Mesendoderm (in vitro differentiated cells): ENCODE results near the gene LPCAT3.

Source experiments
- DNase-seq: peaks from one replicate; pipeline ENCODE4 v3.0.0; 2013
- H2AK5ac ChIP-seq: 2 replicates; pipeline ENCODE4 v1.6.1; 2013; ENCODE audit warnings: low read length, inconsistent platforms
- H2BK120ac ChIP-seq: 2 replicates; pipeline ENCODE4 v1.6.1; 2013; ENCODE audit warnings: low read depth, mild to moderate bottlenecking, low read length, moderate library complexity, mixed read lengths
- H2BK15ac ChIP-seq: replicated peaks from 2 replicates; pipeline ENCODE4 v1.6.1; 2013; ENCODE audit warnings: low read depth, mild to moderate bottlenecking, moderate library complexity
- H2BK5ac ChIP-seq: 2 replicates; pipeline ENCODE4 v1.6.1; 2013; ENCODE audit warnings: low read length, inconsistent platforms
- H3K18ac ChIP-seq: 2 replicates; pipeline ENCODE4 v1.6.1; 2013; ENCODE audit warnings: mild to moderate bottlenecking, low read length, mixed read lengths
- H3K23ac ChIP-seq: one replicate; pipeline ENCODE4 v1.6.1; 2013; ENCODE audit warnings: low read length
- H3K27ac ChIP-seq: 2 replicates; pipeline ENCODE4 v1.5.1; 2013; ENCODE audit warnings: low read depth, mild to moderate bottlenecking, inconsistent platforms, low read length, moderate library complexity
- H3K27me3 ChIP-seq: 2 replicates; pipeline ENCODE4 v1.6.1; 2013; ENCODE audit warnings: low read length, control low read depth, mild to moderate bottlenecking, inconsistent platforms; ENCODE audit not compliant: insufficient read depth, poor library complexity
- H3K36me3 ChIP-seq: 2 replicates; pipeline ENCODE4 v1.6.1; 2013; ENCODE audit warnings: low read length, inconsistent platforms; ENCODE audit not compliant: control insufficient read depth, insufficient read depth
- H3K4ac ChIP-seq: one replicate; pipeline ENCODE4 v1.6.1; 2013; ENCODE audit warnings: low read depth, mild to moderate bottlenecking, low read length, moderate library complexity
- H3K4me1 ChIP-seq: 2 replicates; pipeline ENCODE4 v1.6.1; 2013; ENCODE audit warnings: low read depth, low read length, inconsistent platforms; ENCODE audit not compliant: control insufficient read depth
- H3K4me2 ChIP-seq: 2 replicates; pipeline ENCODE4 v1.6.1; 2013; ENCODE audit warnings: low read length
- H3K4me3 ChIP-seq: 2 replicates; pipeline ENCODE4 v1.5.1; 2013; ENCODE audit warnings: mild to moderate bottlenecking, low read length
- H3K56ac ChIP-seq: one replicate; pipeline ENCODE4 v1.6.1; 2013; ENCODE audit warnings: low read length
- H3K79me1 ChIP-seq: 2 replicates; pipeline ENCODE4 v1.6.1; 2013; ENCODE audit warnings: low read length, inconsistent platforms
- H3K79me2 ChIP-seq: 2 replicates; pipeline ENCODE4 v1.6.1; 2013; ENCODE audit warnings: mild to moderate bottlenecking, low read length; ENCODE audit not compliant: control insufficient read depth, insufficient read depth
- H3K9ac ChIP-seq: 2 replicates; pipeline ENCODE4 v1.6.1; 2013; ENCODE audit warnings: low read length, inconsistent platforms
- H4K5ac ChIP-seq: one replicate; pipeline ENCODE4 v1.6.1; 2013; ENCODE audit warnings: low read length
- H4K8ac ChIP-seq: one replicate; pipeline ENCODE4 v1.6.1; 2013; ENCODE audit warnings: low read depth, mild to moderate bottlenecking, control low read depth, low read length, moderate library complexity
- WGBS: extraction: QIAGEN DNeasy Blood & Tissue Kit; methylation state at CpG from one replicate; pipeline ENCODE4 v1.1.7; 2013; ENCODE audit warnings: low lambda C conversion rate, missing lambda C conversion rate; ENCODE audit not compliant: insufficient coverage; ENCODE audit errors: extremely low coverage; 5-methylcytosine and 5-hydroxymethylcytosine counted together

LPCAT3 gene

DNA sequence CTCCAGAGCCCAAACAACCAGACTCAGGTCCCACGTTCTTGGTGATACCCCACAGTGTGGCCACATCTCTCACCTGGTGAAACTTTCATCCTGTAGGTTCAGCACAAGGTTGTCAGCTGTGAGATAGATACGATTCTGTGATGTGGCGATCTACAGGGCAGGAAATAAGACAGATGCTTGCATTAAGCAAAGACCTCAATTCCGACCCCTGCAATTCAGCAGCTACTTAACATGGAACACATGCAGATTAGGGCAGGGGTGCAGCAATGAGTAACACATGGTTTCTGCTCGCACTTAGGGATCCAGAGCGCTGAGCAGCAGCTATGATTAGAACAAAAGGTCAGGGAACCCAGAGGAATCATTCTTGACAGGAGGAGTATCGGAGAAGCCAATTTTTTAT is 51.9 kb downstream of the LPCAT3 start:
- H3K56ac ChIP-seq = no peak overlapping the region
- H3K79me1 ChIP-seq = peaks cover 20% of the 10 kb centered on the region
- H3K27me3 ChIP-seq = no peaks in the 10 kb centered on the region
- H4K8ac ChIP-seq = no peak overlapping the region
- peaks cover 10% of the 10 kb centered on the region for H3K4me1 ChIP-seq
- H3K27ac ChIP-seq = no peak overlapping the region
- no peak overlapping the region for H2AK5ac ChIP-seq
- no peak overlapping the region for H3K18ac ChIP-seq
- peaks cover 16% of the 10 kb centered on the region for H3K36me3 ChIP-seq
- H3K23ac ChIP-seq = no peak overlapping the region
- H3K79me2 ChIP-seq = peaks cover 44% of the 10 kb centered on the region
- H3K9ac ChIP-seq = peak overlapping the region; percentile 8
- no peak for DNase-seq
- no peak overlapping the region for H3K4me3 ChIP-seq
- H3K4me2 ChIP-seq = no peak overlapping the region
- no CpG with 5 or more reads among the region's 7 CpGs for WGBS
- H2BK120ac ChIP-seq = no peak overlapping the region
- no peak overlapping the region for H4K5ac ChIP-seq
- no peak overlapping the region for H3K4ac ChIP-seq
- H2BK15ac ChIP-seq = no peak overlapping the region
- H2BK5ac ChIP-seq = no peak overlapping the region

DNA sequence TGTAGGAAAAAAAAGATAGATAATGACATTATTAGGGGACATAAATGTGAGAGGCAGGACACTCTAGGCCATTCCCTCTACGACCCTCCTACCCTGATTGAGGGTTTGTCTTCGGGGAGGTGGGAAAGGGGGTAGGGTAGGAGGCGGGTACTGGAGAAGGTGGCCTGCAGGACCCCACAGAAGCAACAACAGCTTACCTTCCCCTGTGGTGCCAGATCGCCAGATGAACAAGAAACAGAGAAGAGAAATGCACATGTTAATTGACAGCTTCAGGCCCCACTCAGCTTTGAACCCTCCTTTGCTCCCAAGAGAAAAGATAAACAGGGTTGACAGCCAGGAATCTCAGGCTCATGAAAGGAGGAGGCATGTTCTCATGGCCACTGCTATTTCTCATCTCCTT is 52.6 kb downstream of the LPCAT3 start:
- peaks cover 16% of the 10 kb centered on the region for H3K36me3 ChIP-seq
- DNase-seq = no peak
- no peak overlapping the region for H3K18ac ChIP-seq
- WGBS = no CpG with 5 or more reads among the region's 4 CpGs
- H3K23ac ChIP-seq = no peak overlapping the region
- H2AK5ac ChIP-seq = no peak overlapping the region
- no peaks in the 10 kb centered on the region for H3K27me3 ChIP-seq
- no peak overlapping the region for H3K4me3 ChIP-seq
- peak overlapping the region; percentile 50 for H3K9ac ChIP-seq
- H2BK120ac ChIP-seq = no peak overlapping the region
- no peak overlapping the region for H4K5ac ChIP-seq
- H3K79me2 ChIP-seq = peaks cover 38% of the 10 kb centered on the region
- H4K8ac ChIP-seq = no peak overlapping the region
- H3K4ac ChIP-seq = no peak overlapping the region
- peaks cover 18% of the 10 kb centered on the region for H3K79me1 ChIP-seq
- H3K56ac ChIP-seq = no peak overlapping the region
- no peak overlapping the region for H2BK15ac ChIP-seq
- H3K4me1 ChIP-seq = peaks cover 12% of the 10 kb centered on the region
- H3K4me2 ChIP-seq = no peak overlapping the region
- no peak overlapping the region for H3K27ac ChIP-seq
- no peak overlapping the region for H2BK5ac ChIP-seq

DNA sequence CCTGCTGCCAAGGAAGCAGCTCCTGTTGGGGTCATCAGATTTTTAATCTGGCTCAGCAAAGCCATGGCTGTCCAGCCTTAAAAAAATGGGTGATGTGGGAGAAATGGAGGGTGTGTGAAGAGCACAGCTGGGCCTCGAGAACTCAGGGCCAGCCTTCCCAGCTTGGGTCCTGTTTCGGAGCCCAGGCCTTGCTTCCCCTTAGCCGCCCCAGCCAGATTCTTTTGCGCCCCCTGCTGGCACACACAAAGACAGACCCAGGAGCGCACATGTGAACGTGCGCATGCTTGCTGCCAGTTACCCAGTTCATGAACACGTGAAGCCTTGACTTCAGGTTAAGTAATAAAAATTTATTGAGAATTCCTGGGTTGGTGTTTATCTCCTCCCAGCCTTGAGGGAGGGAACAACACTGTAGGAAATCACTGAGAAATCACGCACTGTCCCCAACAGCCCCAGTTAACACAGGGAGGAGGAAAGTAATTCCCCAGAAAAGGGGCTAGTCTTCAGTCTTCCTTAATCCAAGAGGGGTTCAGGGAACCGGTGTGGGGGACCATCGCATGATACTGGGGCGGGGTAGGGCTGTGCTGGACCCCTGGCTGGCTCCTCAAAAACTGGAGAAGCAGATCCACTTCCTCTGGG is 53.1 kb downstream of the LPCAT3 start:
- H3K27ac ChIP-seq = peak overlapping the region; percentile 45
- H3K79me2 ChIP-seq = peaks cover 37% of the 10 kb centered on the region
- H2AK5ac ChIP-seq = peak overlapping the region; percentile 40
- no peak overlapping the region for H4K8ac ChIP-seq
- H3K36me3 ChIP-seq = peaks cover 16% of the 10 kb centered on the region
- peaks cover 12% of the 10 kb centered on the region for H3K4me1 ChIP-seq
- peak overlapping the region; percentile 57 for H3K4me2 ChIP-seq
- H3K4ac ChIP-seq = no peak overlapping the region
- no CpG with 5 or more reads among the region's 12 CpGs for WGBS
- peak; percentile 94 for DNase-seq
- no peak overlapping the region for H3K23ac ChIP-seq
- peak overlapping the region; percentile 73 for H4K5ac ChIP-seq
- H3K27me3 ChIP-seq = no peaks in the 10 kb centered on the region
- H2BK5ac ChIP-seq = no peak overlapping the region
- H3K9ac ChIP-seq = peak overlapping the region; percentile 97
- H3K56ac ChIP-seq = peak overlapping the region; percentile 97
- no peak overlapping the region for H3K4me3 ChIP-seq
- H2BK15ac ChIP-seq = no peak overlapping the region
- no peak overlapping the region for H3K18ac ChIP-seq
- no peak overlapping the region for H2BK120ac ChIP-seq
- peaks cover 18% of the 10 kb centered on the region for H3K79me1 ChIP-seq

DNA sequence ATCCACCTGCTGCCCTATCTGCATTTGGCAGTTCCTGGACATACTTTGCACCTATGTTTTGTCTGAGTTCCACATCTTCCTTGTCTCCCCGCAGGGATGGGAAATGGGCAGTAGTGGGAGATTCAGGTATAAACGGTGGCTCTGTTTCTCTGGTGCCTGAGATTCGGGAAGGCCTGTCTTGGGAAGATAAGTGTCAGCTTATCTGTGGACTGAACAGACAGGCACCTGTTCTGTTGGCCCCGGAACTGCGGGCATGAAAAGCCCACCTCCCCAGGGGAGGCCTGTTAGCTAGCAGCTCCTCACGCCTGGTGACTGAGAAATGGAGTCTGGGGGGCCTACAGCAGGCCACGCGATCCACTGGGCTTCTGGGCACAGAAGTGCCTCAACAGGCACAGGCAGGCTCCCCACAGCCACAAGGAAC is 53.7 kb downstream of the LPCAT3 start:
- peaks cover 32% of the 10 kb centered on the region for H3K79me2 ChIP-seq
- no peaks in the 10 kb centered on the region for H3K27me3 ChIP-seq
- H3K18ac ChIP-seq = no peak overlapping the region
- no peak overlapping the region for H3K23ac ChIP-seq
- no peak overlapping the region for H2BK120ac ChIP-seq
- H3K36me3 ChIP-seq = peaks cover 16% of the 10 kb centered on the region
- peaks cover 12% of the 10 kb centered on the region for H3K4me1 ChIP-seq
- no CpG with 5 or more reads among the region's 8 CpGs for WGBS
- no peak overlapping the region for H3K4me3 ChIP-seq
- H3K9ac ChIP-seq = peak overlapping the region; percentile 97
- no peak overlapping the region for H3K4ac ChIP-seq
- H4K5ac ChIP-seq = peak overlapping the region; percentile 1
- H4K8ac ChIP-seq = no peak overlapping the region
- H2BK5ac ChIP-seq = no peak overlapping the region
- H2BK15ac ChIP-seq = no peak overlapping the region
- no peak for DNase-seq
- peak overlapping the region; percentile 57 for H3K4me2 ChIP-seq
- H3K27ac ChIP-seq = peak overlapping the region; percentile 45
- H2AK5ac ChIP-seq = peak overlapping the region; percentile 69
- H3K56ac ChIP-seq = peak overlapping the region; percentile 97
- H3K79me1 ChIP-seq = peaks cover 18% of the 10 kb centered on the region

DNA sequence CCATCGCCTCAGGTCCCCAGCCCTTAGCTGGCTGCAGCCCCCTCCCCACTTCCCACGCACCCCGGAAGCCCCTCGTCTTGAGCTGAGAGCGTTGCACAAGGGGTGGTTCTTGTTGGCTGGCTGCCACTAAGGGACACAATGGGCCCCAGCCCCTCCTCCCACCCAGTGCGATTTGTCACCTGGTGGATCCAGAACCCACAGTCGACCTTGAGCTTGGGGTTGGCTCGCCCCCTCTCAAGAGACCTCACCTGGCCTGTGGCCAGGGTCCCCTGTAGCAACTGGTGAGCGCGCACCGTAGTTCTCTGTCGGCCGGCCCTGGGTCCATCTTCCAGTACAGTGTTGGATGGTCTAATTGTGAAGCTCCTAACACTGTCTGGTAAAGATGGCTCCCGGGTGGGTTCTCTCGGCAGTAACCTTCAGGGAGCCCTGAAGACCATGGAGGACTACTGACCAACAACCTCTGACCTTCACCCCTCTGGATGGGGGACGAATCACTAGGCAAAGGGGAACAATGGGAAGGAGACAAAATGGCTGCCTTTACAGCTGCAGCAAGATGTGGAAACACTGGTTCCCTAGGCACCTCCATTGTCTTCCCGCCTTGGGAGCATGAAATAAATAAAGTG is 54.4 kb downstream of the LPCAT3 start:
- H3K9ac ChIP-seq = peak overlapping the region; percentile 97
- H4K5ac ChIP-seq = peak overlapping the region; percentile 1
- H3K4me3 ChIP-seq = peak overlapping the region; percentile 84
- no peaks in the 10 kb centered on the region for H3K27me3 ChIP-seq
- DNase-seq = no peak
- peaks cover 26% of the 10 kb centered on the region for H3K79me2 ChIP-seq
- no peak overlapping the region for H2BK15ac ChIP-seq
- no peak overlapping the region for H4K8ac ChIP-seq
- no peak overlapping the region for H2BK120ac ChIP-seq
- H3K79me1 ChIP-seq = peaks cover 14% of the 10 kb centered on the region
- no CpG with 5 or more reads among the region's 17 CpGs for WGBS
- peak overlapping the region; percentile 8 for H3K18ac ChIP-seq
- no peak overlapping the region for H2BK5ac ChIP-seq
- peak overlapping the region; percentile 97 for H3K56ac ChIP-seq
- H3K36me3 ChIP-seq = peaks cover 16% of the 10 kb centered on the region
- H3K4ac ChIP-seq = peak overlapping the region; percentile 76
- peak overlapping the region; percentile 39 for H3K27ac ChIP-seq
- H2AK5ac ChIP-seq = peak overlapping the region; percentile 91
- H3K4me2 ChIP-seq = peak overlapping the region; percentile 57
- H3K4me1 ChIP-seq = peaks cover 10% of the 10 kb centered on the region
- H3K23ac ChIP-seq = no peak overlapping the region
